Activated B cell treated with CpG ODN at 0.5 μM for 24 hours (primary cell): ENCODE data around the gene TMBIM1. TPM values are rescaled to one million over a fixed set of nuclear protein-coding genes. Genes with fewer than 3 reads are reported as not detected.

Experiments used
- ATAC-seq: fragments of 200-7000 bp; cut with Tn5 transposase; one replicate; pipeline ENCODE4 v1.10.0; 2021; ENCODE audit warnings: low read depth, mild to moderate bottlenecking, moderate library complexity
- CTCF ChIA-PET: fragments of 350-600 bp; sonication (Branson Sonifier 250); formaldehyde crosslinking; loops from one replicate; lab custom pipeline; 2021; ENCODE audit warnings: antibody characterized with exemption; lab: Charles Lee
- POLR2A ChIA-PET: fragments of 350-600 bp; sonication (Branson Sonifier 250); formaldehyde crosslinking; loops from one replicate; lab custom pipeline; 2021; ENCODE audit warnings: antibody characterized with exemption; lab: Charles Lee
- DNase-seq: peaks from one replicate; pipeline ENCODE4 v3.0.0; 2022
- H3K27ac Mint-ChIP-seq: one replicate; pipeline ENCODE4 v1.8.0; 2020; ENCODE audit warnings: mixed read lengths
- H3K27me3 Mint-ChIP-seq: one replicate; pipeline ENCODE4 v1.8.0; 2021; ENCODE audit warnings: mixed read lengths
- H3K36me3 Mint-ChIP-seq: one replicate; pipeline ENCODE4 v1.8.0; 2021; ENCODE audit warnings: low read depth, mixed read lengths
- H3K4me1 Mint-ChIP-seq: one replicate; pipeline ENCODE4 v1.8.0; 2021; ENCODE audit warnings: mixed read lengths
- H3K4me3 Mint-ChIP-seq: one replicate; pipeline ENCODE4 v1.8.0; 2020; ENCODE audit warnings: mild to moderate bottlenecking, mixed read lengths
- H3K9me3 Mint-ChIP-seq: one replicate; pipeline ENCODE4 v1.8.0; 2020; ENCODE audit warnings: mixed read lengths
- CTCF ChIP-seq: fragments of 200-600 bp; IDR thresholded peaks from one replicate; pipeline ENCODE4 v1.8.0; 2022; ENCODE audit warnings: antibody characterized with exemption, mild to moderate bottlenecking
- intact Hi-C: fragments of 100-400 bp; cut with micrococcal nuclease; formaldehyde crosslinking; loops from one replicate; pipeline ENCODE4 v1.15.1; 2024
- total RNA-seq: library from RNA; stranded (reverse); gene quantifications from 2 replicates; pipeline ENCODE4 v1.2.3, GENCODE V29; 2022

The TMBIM1 gene
- total RNA-seq, 1 donor from 2014 or later: 45.0 TPM

- ChIA-PET POLR2A (interaction anchor here (0.6 to 8.4 kb wide), 4 partner anchors 9 to 43 kb away, joined by 4 to 94 read pairs (median 11); partner anchors contain the start of genes AAMP, ARPC2 and PNKD), CTCF (no interaction called here)
- no peak for TF ChIP-seq CTCF
- Mint-ChIP-seq H3K9me3 (no peaks in the 10 kb centered on the region), H3K4me1 (peaks cover 70% of the 10 kb centered on the region), H3K27me3 (no peaks in the 10 kb centered on the region), H3K27ac (peak within 1 kb of the TSS; percentile 79), H3K36me3 (peaks cover 34% of the 10 kb centered on the region), H3K4me3 (peak within 1 kb of the TSS; percentile 24)
- intact Hi-C loops: no loop called here
- DNase-seq (no peak), ATAC-seq (no peak)
Measured at GRCh38 chr2:218260742-218261422, 31.4 kb downstream of the TMBIM1 start, which contains the start of gene GPBAR1. GPBAR1 (plus strand) TSS chr2:218261015; CDS start chr2:218262725, 1,710 bp downstream.

GRCh38 chr2:218260166-218260565 is 32.1 kb downstream of the TMBIM1 start:
- no peaks in the 10 kb centered on the region for H3K9me3 Mint-ChIP-seq
- ChIA-PET POLR2A (interaction anchor here (0.6 to 8.4 kb wide), 3 partner anchors 10 to 42 kb away, joined by 4 to 94 read pairs (median 14); partner anchors contain the start of genes AAMP, ARPC2 and PNKD), CTCF (interaction anchor here (3.6 kb wide), 1 partner anchor 11 kb away, joined by 29 read pairs; the partner anchor contains the start of genes AAMP and PNKD)
- peaks cover 34% of the 10 kb centered on the region for H3K36me3 Mint-ChIP-seq
- ATAC-seq (no peak), DNase-seq (no peak)
- no peak for TF ChIP-seq CTCF
- H3K27me3 Mint-ChIP-seq: no peaks in the 10 kb centered on the region
- H3K4me1 Mint-ChIP-seq: peaks cover 73% of the 10 kb centered on the region
- H3K27ac Mint-ChIP-seq: peak overlapping the region; percentile 79
- intact Hi-C loops: no loop called here
- no peak overlapping the region for H3K4me3 Mint-ChIP-seq

- ATAC-seq (no peak), DNase-seq (no peak)
- Mint-ChIP-seq H3K4me3 (no peak overlapping the region), H3K36me3 (peaks cover 34% of the 10 kb centered on the region), H3K27ac (peak overlapping the region; percentile 92), H3K4me1 (peaks cover 79% of the 10 kb centered on the region), H3K27me3 (no peaks in the 10 kb centered on the region), H3K9me3 (no peaks in the 10 kb centered on the region)
- ChIA-PET POLR2A (interaction anchor here (0.6 to 8.4 kb wide), 4 partner anchors 9 to 41 kb away, joined by 3 to 94 read pairs (median 10); partner anchors contain the start of genes AAMP, ARPC2 and PNKD), CTCF (interaction anchor here (1.4 to 3.6 kb wide), 2 partner anchors 12 to 41 kb away, joined by 4 to 29 read pairs; partner anchors contain the start of genes AAMP and PNKD)
- intact Hi-C loops: no loop called here
- TF ChIP-seq CTCF: no peak
Measured at GRCh38 chr2:218259099-218259961, 33.0 kb downstream of the TMBIM1 start.

GRCh38 chr2:218257390-218257981 is 34.8 kb downstream of the TMBIM1 start:
- POLR2A ChIA-PET: interaction anchor here (0.6 to 8.4 kb wide), 12 partner anchors 9 to 1188 kb away, joined by 3 to 94 read pairs (median 4); partner anchors contain the start of genes AAMP, ARPC2 and PNKD

More at GRCh38 chr2:218257390-218257981, 34.8 kb downstream of the TMBIM1 start:
- peaks cover 43% of the 10 kb centered on the region for H3K36me3 Mint-ChIP-seq
- no peaks in the 10 kb centered on the region for H3K9me3 Mint-ChIP-seq
- peak overlapping the region; percentile 73 for H3K4me3 Mint-ChIP-seq
- peak overlapping the region; percentile 92 for H3K27ac Mint-ChIP-seq
- no peaks in the 10 kb centered on the region for H3K27me3 Mint-ChIP-seq
- DNase-seq (peak; percentile 67), ATAC-seq (peak; percentile 89)
- intact Hi-C loops: loop anchor here (1.0 kb wide), 9 partner anchors 13 to 311 kb away; partner anchors contain the start of genes AAMP, ARPC2, CNOT9 and PNKD
- H3K4me1 Mint-ChIP-seq: peaks cover 70% of the 10 kb centered on the region
- CTCF ChIA-PET: interaction anchor here (0.6 to 3.6 kb wide), 16 partner anchors 10 to 290 kb away, joined by 3 to 29 read pairs (median 4); partner anchors contain the start of genes AAMP, ARPC2, CXCR1 and PNKD
- no peak for TF ChIP-seq CTCF
